ENCODE data around the gene C1orf115. TPM values are rescaled to one million over a fixed set of nuclear protein-coding genes. Genes with fewer than 3 reads are reported as not detected.

Gene C1orf115
- 1 to 10 TPM; 2.2 to 6.7 (median 4.6) TPM for total RNA-seq

GRCh38 chr1:220690140-220691052 is at the start of gene C1orf115:
C1orf115 (plus strand) TSS chr1:220690363; CDS start chr1:220690403, 40 bp downstream.
- DNase-seq, result peak; percentile 22 to 66

GRCh38 chr1:220642285-220642684 is 47.9 kb upstream of the C1orf115 start:
- H3K27ac ChIP-seq, result no peak overlapping the region
- TF ChIP-seq POLR2A (IDR thresholded peaks at IDR 0.05) (no peak), CTCF (IDR thresholded peaks at IDR 0.05 in 4 of 5, conservative IDR thresholded peaks at IDR 0.05 in 1 of 5) (no peak)
- no peaks in the 10 kb centered on the region for H3K9me3 ChIP-seq
- no peak overlapping the region for H3K4me3 ChIP-seq
- no peak for DNase-seq
- H3K36me3 ChIP-seq, result no peaks in the 10 kb centered on the region
- in situ Hi-C loops (cut with MboI; ENCODE audit: low sequenced_read_pairs in 4 of 4), result no loop called here
- no peaks in the 10 kb centered on the region for H3K4me1 ChIP-seq
- no peaks in the 10 kb centered on the region for H3K27me3 ChIP-seq
- intact Hi-C loops (cut with DNase I; ENCODE audit: low total_unique reads), result no loop called here
- no peak for ATAC-seq

More at GRCh38 chr1:220690140-220691052, at the start of gene C1orf115:
- no peaks in the 10 kb centered on the region for H3K36me3 ChIP-seq
- TF ChIP-seq POLR2A (IDR thresholded peaks at IDR 0.05), result no peak
- peak; percentile 85 to 96 (median 90) for TF ChIP-seq CTCF (IDR thresholded peaks at IDR 0.05 in 4 of 5, conservative IDR thresholded peaks at IDR 0.05 in 1 of 5)
- in situ Hi-C loops (cut with MboI; ENCODE audit: low sequenced_read_pairs in 4 of 4) (loop anchor here in 1 of 4 donors (5.0 kb wide), 1 partner anchor 92 kb away; no protein-coding TSS in a partner anchor), intact Hi-C loops (cut with DNase I; ENCODE audit: low total_unique reads) (loop anchor here (2.0 to 10.0 kb wide), 2 partner anchors 42 to 416 kb away; partner anchors contain the start of gene RAB3GAP2)
- H3K4me3 ChIP-seq, result peak within 1 kb of the TSS; percentile 58 to 92 (median 68)
- H3K4me1 ChIP-seq, result peaks cover 0 to 10% of the 10 kb centered on the region in 2 donors
- no peaks in the 10 kb centered on the region for H3K27me3 ChIP-seq
- peak within 1 kb of the TSS; percentile 14 to 71 (median 50) for H3K27ac ChIP-seq
- ATAC-seq, result peak; percentile 89 to 94
- no peaks in the 10 kb centered on the region for H3K9me3 ChIP-seq

- no peaks in the 10 kb centered on the region for H3K9me3 ChIP-seq
- ATAC-seq, result no peak
- H3K36me3 ChIP-seq, result no peaks in the 10 kb centered on the region
- TF ChIP-seq CTCF (IDR thresholded peaks at IDR 0.05 in 4 of 5, conservative IDR thresholded peaks at IDR 0.05 in 1 of 5) (no peak), POLR2A (IDR thresholded peaks at IDR 0.05) (no peak)
- H3K4me1 ChIP-seq, result no peaks in the 10 kb centered on the region
- H3K27ac ChIP-seq, result no peak overlapping the region
- intact Hi-C loops (cut with DNase I; ENCODE audit: low total_unique reads) (no loop called here), in situ Hi-C loops (cut with MboI; ENCODE audit: low sequenced_read_pairs in 4 of 4) (no loop called here)
- H3K27me3 ChIP-seq, result no peaks in the 10 kb centered on the region
- H3K4me3 ChIP-seq, result no peak overlapping the region
- DNase-seq, result no peak
Measured at GRCh38 chr1:220652995-220653394, 37.2 kb upstream of the C1orf115 start.

- Histone ChIP-seq H3K27me3 (no peaks in the 10 kb centered on the region), H3K36me3 (no peaks in the 10 kb centered on the region), H3K4me1 (no peaks in the 10 kb centered on the region), H3K9me3 (no peaks in the 10 kb centered on the region), H3K4me3 (no peak overlapping the region), H3K27ac (no peak overlapping the region)
- no peak for DNase-seq
- no peak for ATAC-seq
- intact Hi-C loops (cut with DNase I; ENCODE audit: low total_unique reads) (no loop called here), in situ Hi-C loops (cut with MboI; ENCODE audit: low sequenced_read_pairs in 4 of 4) (no loop called here)
- TF ChIP-seq POLR2A (IDR thresholded peaks at IDR 0.05) (no peak), CTCF (IDR thresholded peaks at IDR 0.05 in 4 of 5, conservative IDR thresholded peaks at IDR 0.05 in 1 of 5) (no peak)
Measured at GRCh38 chr1:220655509-220655908, 34.7 kb upstream of the C1orf115 start.

Measured in gastrocnemius medialis (tissue), 4 donors.